WTC11 (cell line): Measurements from ENCODE around the gene WSCD2.

ENCODE experiments used
- CTCF ChIP-seq: fragments of 200-600 bp; IDR thresholded peaks from 2 replicates; pipeline ENCODE4 v1.8.0; 2022; ENCODE audit warnings: antibody characterized with exemption
- NR3C1 ChIP-seq: sonication (generic); formaldehyde crosslinking; conservative IDR thresholded peaks from 2 replicates; pipeline ENCODE4 v1.8.1; 2023; ENCODE audit warnings: low read depth, mild to moderate bottlenecking, missing genetic modification reagents
- SMAD4 ChIP-seq: sonication (generic); formaldehyde crosslinking; IDR thresholded peaks from 2 replicates; pipeline ENCODE4 v1.8.0; 2022; ENCODE audit warnings: mild to moderate bottlenecking, missing genetic modification reagents
- ZBTB21 ChIP-seq: sonication (generic); formaldehyde crosslinking; IDR thresholded peaks from 2 replicates; pipeline ENCODE4 v1.8.1; 2023; ENCODE audit warnings: mild to moderate bottlenecking, missing genetic modification reagents, borderline replicate concordance

DNA sequence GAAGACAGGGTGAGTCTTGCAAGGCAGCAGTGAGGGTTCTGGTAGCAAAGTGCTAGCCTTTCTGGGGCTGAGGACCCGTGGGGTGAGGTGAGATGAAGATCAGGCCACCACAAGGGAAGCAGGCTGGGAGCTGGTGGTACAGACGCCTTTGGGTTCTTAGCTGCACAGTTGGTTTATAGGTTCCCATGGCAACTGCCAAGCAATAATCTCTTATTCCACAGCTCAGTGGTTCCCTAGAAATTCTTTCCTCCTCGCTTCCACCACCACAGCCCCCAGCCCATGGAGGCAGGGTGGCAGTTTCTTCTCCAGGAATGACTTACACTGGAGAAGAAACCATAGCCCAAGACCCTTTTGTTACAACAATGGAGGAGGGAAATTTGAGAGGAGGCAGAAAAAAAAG is 127.9 kb downstream of the WSCD2 start:
- no peak for TF ChIP-seq SMAD4
- TF ChIP-seq CTCF = no peak
- TF ChIP-seq ZBTB21 = no peak
- no peak for TF ChIP-seq NR3C1 (CRISPR knock-in tag)
